ENCODE data around the gene CEP250. TPM values are rescaled to one million over a fixed set of nuclear protein-coding genes. Genes with fewer than 3 reads are reported as not detected.

Gene CEP250
- polyA plus RNA-seq, 1 donor (not counting 4 experiments of a cell fraction or from before 2014, with no cell fraction given): 8.1 TPM

DNA sequence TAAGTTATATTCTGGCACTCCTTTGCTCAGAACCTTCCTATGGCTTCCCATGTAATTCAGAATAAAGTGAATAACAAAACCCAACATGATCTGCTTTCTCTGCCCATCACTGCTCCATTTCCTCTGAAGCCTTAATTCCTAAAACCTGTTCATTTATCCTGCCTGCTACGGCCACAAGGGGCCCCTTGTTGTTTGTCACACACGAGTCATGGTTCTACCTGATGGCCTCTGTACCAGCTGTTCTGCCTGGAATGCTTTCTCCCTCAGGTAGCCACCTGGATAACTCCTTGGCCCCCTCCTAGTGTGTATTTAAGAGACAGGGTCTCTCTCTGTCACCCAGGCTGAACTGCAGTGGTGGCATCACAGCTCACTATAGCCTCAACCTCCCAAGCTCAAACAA is 113.2 kb downstream of the CEP250 start:
- H4K20me1 ChIP-seq (ENCODE audit: control insufficient read depth, extremely low read depth, insufficient read depth, low read length): no peaks in the 10 kb centered on the region
- H3K9me3 ChIP-seq (ENCODE audit: control insufficient read depth, low read depth, low read length): no peaks in the 10 kb centered on the region
- dilution Hi-C loops (cut with MboI; ENCODE audit: extremely low pct_ligation_motif_present, low sequenced_read_pairs): no loop called here
- H3K27ac ChIP-seq (ENCODE audit: control insufficient read depth, insufficient read depth, low read length): no peak overlapping the region
- no peak for FAIRE-seq
- no peaks in the 10 kb centered on the region for H3K9me1 ChIP-seq (ENCODE audit: control insufficient read depth, extremely low read depth, insufficient read depth, low read length)
- H3K4me3 ChIP-seq (ENCODE audit: control insufficient read depth in 2 of 3, extremely low read depth in 1 of 3, insufficient read depth in 2 of 3, low read depth in 1 of 3, low read length in 3 of 3): no peak overlapping the region
- DNase-seq (ENCODE audit: low read depth, low spot score): no peak
- no peaks in the 10 kb centered on the region for H3K4me1 ChIP-seq (ENCODE audit: control insufficient read depth, extremely low read depth, insufficient read depth, low read length)
- no peak for TF ChIP-seq EZH2 (IDR thresholded peaks at IDR 0.05; ENCODE audit: low read length)
- TF ChIP-seq, protein P1, sequence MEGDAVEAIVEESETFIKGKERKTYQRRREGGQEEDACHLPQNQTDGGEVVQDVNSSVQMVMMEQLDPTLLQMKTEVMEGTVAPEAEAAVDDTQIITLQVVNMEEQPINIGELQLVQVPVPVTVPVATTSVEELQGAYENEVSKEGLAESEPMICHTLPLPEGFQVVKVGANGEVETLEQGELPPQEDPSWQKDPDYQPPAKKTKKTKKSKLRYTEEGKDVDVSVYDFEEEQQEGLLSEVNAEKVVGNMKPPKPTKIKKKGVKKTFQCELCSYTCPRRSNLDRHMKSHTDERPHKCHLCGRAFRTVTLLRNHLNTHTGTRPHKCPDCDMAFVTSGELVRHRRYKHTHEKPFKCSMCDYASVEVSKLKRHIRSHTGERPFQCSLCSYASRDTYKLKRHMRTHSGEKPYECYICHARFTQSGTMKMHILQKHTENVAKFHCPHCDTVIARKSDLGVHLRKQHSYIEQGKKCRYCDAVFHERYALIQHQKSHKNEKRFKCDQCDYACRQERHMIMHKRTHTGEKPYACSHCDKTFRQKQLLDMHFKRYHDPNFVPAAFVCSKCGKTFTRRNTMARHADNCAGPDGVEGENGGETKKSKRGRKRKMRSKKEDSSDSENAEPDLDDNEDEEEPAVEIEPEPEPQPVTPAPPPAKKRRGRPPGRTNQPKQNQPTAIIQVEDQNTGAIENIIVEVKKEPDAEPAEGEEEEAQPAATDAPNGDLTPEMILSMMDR (optimal IDR thresholded peaks at IDR 0.05 in 1 of 3, IDR thresholded peaks at IDR 0.05 in 1 of 3, conservative IDR thresholded peaks at IDR 0.05 in 1 of 3; ENCODE audit: extremely low read depth in 1 of 3, insufficient read depth in 2 of 3, low read length in 3 of 3): peak; percentile 25 to 52 (median 41)
- H3K36me3 ChIP-seq (ENCODE audit: control insufficient read depth in 2 of 2, extremely low read depth in 1 of 2, insufficient read depth in 2 of 2, low read length in 2 of 2): no peaks in the 10 kb centered on the region
- no peak overlapping the region for H2AFZ ChIP-seq (ENCODE audit: control insufficient read depth, low read length)
- H3K79me2 ChIP-seq (ENCODE audit: control insufficient read depth, insufficient read depth, low read length): no peaks in the 10 kb centered on the region
- H3K9ac ChIP-seq (ENCODE audit: control insufficient read depth, extremely low read depth, insufficient read depth, low read length): no peak overlapping the region
- no peak overlapping the region for H3K4me2 ChIP-seq (ENCODE audit: control insufficient read depth, extremely low read depth, insufficient read depth, low read depth, low read length)
- H3K27me3 ChIP-seq (ENCODE audit: control insufficient read depth, extremely low read depth, insufficient read depth, low read length): peaks cover 4% of the 10 kb centered on the region

Small RNA genes within 50 kb of the gene (small RNA-seq; reads per million reads assigned to genes)
- gene MIR1289-1 (ENCODE audit: insufficient read length in 3 of 3, low read depth in 3 of 3, low replicate concordance in 1 of 3): 0 to 0.33 (median 0.07) reads per million in 3 experiments

Other genes starting within 250 kb of the CEP250 start
- 0.01 TPM in 2 of 3 replicates, not detected in the other for gene MMP24, start 228.9 kb upstream of the CEP250 start, polyA plus RNA-seq
- gene MMP24OS, start 177.5 kb upstream of the CEP250 start, polyA plus RNA-seq: 19.5 to 31.9 TPM (median 24.7 TPM) in 3 replicates
- 206 to 285 TPM (median 283 TPM) in 3 replicates for gene EIF6, start 170.8 kb upstream of the CEP250 start, polyA plus RNA-seq
- gene FAM83C, start 163.2 kb upstream of the CEP250 start, polyA plus RNA-seq: 12.4 to 23.0 TPM (median 12.6 TPM) in 3 replicates
- 24.4 to 38.8 TPM (median 38.5 TPM) in 3 replicates for gene UQCC1, start 43.6 kb upstream of the CEP250 start, polyA plus RNA-seq
- gene GDF5, start 17.4 kb upstream of the CEP250 start, polyA plus RNA-seq: 0.06 to 0.12 TPM (median 0.07 TPM) in 3 replicates
- not detected in 3 replicates for gene C20orf173, start 74.1 kb downstream of the CEP250 start, polyA plus RNA-seq
- gene ERGIC3, start 86.5 kb downstream of the CEP250 start, polyA plus RNA-seq: 201 to 259 TPM (median 242 TPM) in 3 replicates
- 0.93 to 1.9 TPM (median 1.3 TPM) in 3 replicates for gene SPAG4, start 160.2 kb downstream of the CEP250 start, polyA plus RNA-seq
- 95.3 to 171 TPM (median 111 TPM) in 3 replicates for gene CPNE1, start 209.3 kb downstream of the CEP250 start, polyA plus RNA-seq
- 79.6 to 105 TPM (median 98.9 TPM) in 3 replicates for gene RBM12, start 209.3 kb downstream of the CEP250 start, polyA plus RNA-seq
- 38.9 to 42.4 TPM (median 39.6 TPM) in 3 replicates for gene NFS1, start 243.8 kb downstream of the CEP250 start, polyA plus RNA-seq
- gene ROMO1, start 243.8 kb downstream of the CEP250 start, polyA plus RNA-seq: 195 to 348 TPM (median 302 TPM) in 3 replicates